Neural progenitor cell (in vitro differentiated cells): ENCODE data around the gene KCNMA1. TPM values are rescaled to one million over a fixed set of nuclear protein-coding genes. Genes with fewer than 3 reads are reported as not detected.

ENCODE experiments used
- DNase-seq: peaks from one replicate; pipeline ENCODE4 v3.0.0-alpha.2; 2016; ENCODE audit warnings: low spot score
- H2AFZ ChIP-seq: fragments of 200-600 bp; sonication (generic); replicated peaks from 2 replicates; pipeline ENCODE4 v1.6.1; 2016; ENCODE audit warnings: antibody characterized with exemption
- H3F3A ChIP-seq: fragments of 200-600 bp; sonication (generic); 2 replicates; pipeline ENCODE4 v1.6.1; 2016; ENCODE audit warnings: antibody characterized with exemption, low read depth
- H3K27ac ChIP-seq: fragments of 200-600 bp; sonication (generic); 2 replicates; pipeline ENCODE4 v1.5.1; 2016; ENCODE audit warnings: mild to moderate bottlenecking
- H3K27me3 ChIP-seq: fragments of 200-600 bp; sonication (generic); 2 replicates; pipeline ENCODE4 v1.6.1; 2016; ENCODE audit warnings: mild to moderate bottlenecking, moderate library complexity
- H3K36me3 ChIP-seq: fragments of 200-600 bp; sonication (generic); 2 replicates; pipeline ENCODE4 v1.5.1; 2016
- H3K4me1 ChIP-seq: fragments of 200-600 bp; sonication (generic); 2 replicates; pipeline ENCODE4 v1.6.1; 2016; ENCODE audit warnings: mixed run types
- H3K4me2 ChIP-seq: fragments of 200-600 bp; sonication (generic); 2 replicates; pipeline ENCODE4 v1.6.1; 2016
- H3K4me3 ChIP-seq: fragments of 200-600 bp; sonication (generic); 2 replicates; pipeline ENCODE4 v1.5.1; 2016
- H3K79me2 ChIP-seq: fragments of 200-600 bp; sonication (generic); 2 replicates; pipeline ENCODE4 v1.6.1; 2016; ENCODE audit warnings: low read depth
- H3K9ac ChIP-seq: fragments of 200-600 bp; sonication (generic); 2 replicates; pipeline ENCODE4 v1.6.1; 2016
- H3K9me3 ChIP-seq: fragments of 200-600 bp; sonication (generic); 2 replicates; pipeline ENCODE4 v1.5.1; 2016; ENCODE audit warnings: low read depth
- H4K20me1 ChIP-seq: fragments of 200-600 bp; sonication (generic); 2 replicates; pipeline ENCODE4 v1.6.1; 2016; ENCODE audit warnings: low read depth
- H3K27ac Mint-ChIP-seq: 3 replicates; pipeline ENCODE4 v1.8.0; 2021; ENCODE audit warnings: mixed read lengths
- H3K27me3 Mint-ChIP-seq: 2 replicates; pipeline ENCODE4 v1.8.0; 2022; ENCODE audit warnings: low read depth, mild to moderate bottlenecking, inconsistent platforms, moderate library complexity, mixed read lengths; ENCODE audit not compliant: insufficient read depth
- H3K36me3 Mint-ChIP-seq: 3 replicates; pipeline ENCODE4 v1.8.0; 2021; ENCODE audit warnings: mixed read lengths
- H3K4me1 Mint-ChIP-seq: 3 replicates; pipeline ENCODE4 v1.8.0; 2021; ENCODE audit warnings: mixed read lengths
- H3K4me3 Mint-ChIP-seq: 3 replicates; pipeline ENCODE4 v1.8.0; 2021; ENCODE audit warnings: mild to moderate bottlenecking, moderate library complexity, mixed read lengths
- H3K9me3 Mint-ChIP-seq: 3 replicates; pipeline ENCODE4 v1.8.0; 2020; ENCODE audit warnings: mixed read lengths
- CTCF ChIP-seq: fragments of 200-600 bp; sonication (generic); IDR thresholded peaks from 2 replicates; pipeline ENCODE4 v1.5.1; 2017; ENCODE audit warnings: antibody characterized with exemption, mild to moderate bottlenecking
- EZH2 ChIP-seq: fragments of 200-600 bp; sonication (generic); IDR thresholded peaks from 2 replicates; pipeline ENCODE4 v1.6.1; 2017; ENCODE audit warnings: antibody characterized with exemption, mild to moderate bottlenecking, moderate library complexity
- EZH2phosphoT487 ChIP-seq: fragments of 200-600 bp; sonication (generic); IDR thresholded peaks from 2 replicates; pipeline ENCODE4 v1.6.1; 2017; ENCODE audit warnings: antibody characterized with exemption
- total RNA-seq: library from RNA; depleted of rRNA; stranded (reverse); fragments of >200 nt; gene quantifications from 2 replicates; pipeline ENCODE4 v1.2.3, GENCODE V29; 2015; ENCODE audit warnings: low replicate concordance

The KCNMA1 gene
- total RNA-seq, 1 donor from 2014 or later: 2.4 TPM

DNA sequence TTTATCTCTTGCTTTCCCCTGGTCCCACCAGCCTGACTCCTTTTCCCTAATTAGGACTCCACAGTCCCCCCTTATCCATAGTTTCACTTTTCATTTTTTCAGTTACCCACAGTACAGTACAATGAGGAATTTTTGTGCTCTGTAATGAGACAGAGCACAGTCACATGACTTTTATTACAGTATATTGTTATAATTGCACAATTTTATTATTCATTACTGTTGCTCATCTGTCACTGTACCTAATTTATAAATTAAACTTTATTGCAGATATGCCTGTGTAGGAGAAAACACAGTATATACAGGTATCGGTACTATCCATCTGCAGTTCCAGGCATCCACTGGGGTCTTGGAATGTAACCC lies 125.4 kb downstream of the KCNMA1 start:
- H3K27ac ChIP-seq: no peak overlapping the region
- no peak overlapping the region for H3K4me3 ChIP-seq
- H3K36me3 ChIP-seq: no peaks in the 10 kb centered on the region
- no peaks in the 10 kb centered on the region for H3K9me3 Mint-ChIP-seq
- no peak overlapping the region for H3K4me3 Mint-ChIP-seq
- no peak for TF ChIP-seq EZH2
- no peak for TF ChIP-seq CTCF
- TF ChIP-seq EZH2phosphoT487: no peak
- no peaks in the 10 kb centered on the region for H3K79me2 ChIP-seq
- H3K9ac ChIP-seq: no peak overlapping the region
- no peaks in the 10 kb centered on the region for H3K27me3 Mint-ChIP-seq
- no peak for DNase-seq
- H4K20me1 ChIP-seq: peaks cover 3% of the 10 kb centered on the region
- no peak overlapping the region for H3K27ac Mint-ChIP-seq
- no peak overlapping the region for H2AFZ ChIP-seq
- H3K27me3 ChIP-seq: no peaks in the 10 kb centered on the region
- H3K4me1 ChIP-seq: peaks cover 33% of the 10 kb centered on the region
- peaks cover 3% of the 10 kb centered on the region for H3F3A ChIP-seq
- H3K36me3 Mint-ChIP-seq: no peaks in the 10 kb centered on the region
- no peaks in the 10 kb centered on the region for H3K9me3 ChIP-seq
- no peak overlapping the region for H3K4me2 ChIP-seq
- H3K4me1 Mint-ChIP-seq: peaks cover 48% of the 10 kb centered on the region

- no peak overlapping the region for H3K27ac Mint-ChIP-seq
These were observed 126.0 kb downstream of the KCNMA1 start for GRCh38 chr10:77511498-77512218.

GRCh38 chr10:77510695-77511094 lies 126.9 kb downstream of the KCNMA1 start:
- Histone ChIP-seq H3K79me2 (no peaks in the 10 kb centered on the region), H3K27me3 (no peaks in the 10 kb centered on the region), H3K4me1 (peaks cover 33% of the 10 kb centered on the region), H3K9ac (no peak overlapping the region), H3K4me2 (no peak overlapping the region), H3F3A (peaks cover 3% of the 10 kb centered on the region), H3K9me3 (no peaks in the 10 kb centered on the region), H3K4me3 (no peak overlapping the region), H2AFZ (no peak overlapping the region), H4K20me1 (peaks cover 3% of the 10 kb centered on the region), H3K36me3 (no peaks in the 10 kb centered on the region), H3K27ac (no peak overlapping the region)
- no peaks in the 10 kb centered on the region for H3K9me3 Mint-ChIP-seq
- H3K27me3 Mint-ChIP-seq: no peaks in the 10 kb centered on the region
- no peak for DNase-seq
- H3K4me1 Mint-ChIP-seq: peaks cover 48% of the 10 kb centered on the region
- no peak overlapping the region for H3K4me3 Mint-ChIP-seq
- TF ChIP-seq EZH2 (no peak), CTCF (no peak), EZH2phosphoT487 (no peak)
- peak overlapping the region; percentile 35 for H3K27ac Mint-ChIP-seq
- no peaks in the 10 kb centered on the region for H3K36me3 Mint-ChIP-seq

More at GRCh38 chr10:77511498-77512218, 126.0 kb downstream of the KCNMA1 start:
- H3K4me2 ChIP-seq: peak overlapping the region; percentile 31
- H3K4me1 ChIP-seq: peaks cover 33% of the 10 kb centered on the region
- TF ChIP-seq CTCF (no peak), EZH2 (no peak)
- no peaks in the 10 kb centered on the region for H3K27me3 ChIP-seq
- H2AFZ ChIP-seq: no peak overlapping the region
- no peak overlapping the region for H3K9ac ChIP-seq
- Mint-ChIP-seq H3K9me3 (no peaks in the 10 kb centered on the region), H3K27me3 (no peaks in the 10 kb centered on the region), H3K4me3 (no peak overlapping the region), H3K36me3 (no peaks in the 10 kb centered on the region), H3K4me1 (peaks cover 48% of the 10 kb centered on the region)
- H3K4me3 ChIP-seq: no peak overlapping the region
- H4K20me1 ChIP-seq: peaks cover 3% of the 10 kb centered on the region
- no peaks in the 10 kb centered on the region for H3K9me3 ChIP-seq
- no peak overlapping the region for H3K27ac ChIP-seq
- peak; percentile 51 for DNase-seq
- no peaks in the 10 kb centered on the region for H3K36me3 ChIP-seq
- peaks cover 3% of the 10 kb centered on the region for H3F3A ChIP-seq
- no peaks in the 10 kb centered on the region for H3K79me2 ChIP-seq
